GM19372 (cell line): ENCODE measurements around the gene ATF4.

Experiments used
- ATAC-seq: cut with Tn5 transposase; IDR thresholded peaks from one replicate; pipeline ENCODE4 v1.9.1; 2021; ENCODE audit warnings: mild to moderate bottlenecking, low read depth, moderate library complexity; ENCODE audit not compliant: unreplicated experiment

Gene ATF4

GRCh38 chr22:39520226-39521105 lies at the start of gene ATF4:
TSS of gene ATF4 (plus strand) at chr22:39520562. CDS start at chr22:39521446, 884 bp downstream.
- ATAC-seq = peak; percentile 52

- no peak for ATAC-seq
Measured at GRCh38 chr22:39471381-39472141, 48.8 kb upstream of the ATF4 start.

- no peak for ATAC-seq
Measured at GRCh38 chr22:39472570-39473556, 47.5 kb upstream of the ATF4 start.

- ATAC-seq = no peak
Measured at GRCh38 chr22:39473851-39474250, 46.5 kb upstream of the ATF4 start.

- no peak for ATAC-seq
Measured at GRCh38 chr22:39474351-39475111, 45.8 kb upstream of the ATF4 start.

- ATAC-seq = no peak
Measured at GRCh38 chr22:39475337-39475736, 45.0 kb upstream of the ATF4 start.

GRCh38 chr22:39475902-39476301 lies 44.5 kb upstream of the ATF4 start:
- ATAC-seq = no peak

GRCh38 chr22:39476664-39477063 lies 43.7 kb upstream of the ATF4 start:
- ATAC-seq = no peak

GRCh38 chr22:39477542-39477941 lies 42.8 kb upstream of the ATF4 start:
- ATAC-seq = no peak

- no peak for ATAC-seq
Measured at GRCh38 chr22:39478441-39478850, 41.9 kb upstream of the ATF4 start.

GRCh38 chr22:39479254-39479653 lies 41.1 kb upstream of the ATF4 start:
- ATAC-seq = no peak

- ATAC-seq = no peak
Measured at GRCh38 chr22:39480557-39480956, 39.8 kb upstream of the ATF4 start.

GRCh38 chr22:39481054-39481453 lies 39.3 kb upstream of the ATF4 start:
- ATAC-seq = no peak

- no peak for ATAC-seq
Measured at GRCh38 chr22:39481595-39481994, 38.8 kb upstream of the ATF4 start.

- ATAC-seq = no peak
Measured at GRCh38 chr22:39482768-39483167, 37.6 kb upstream of the ATF4 start.

GRCh38 chr22:39486951-39487825 lies 33.2 kb upstream of the ATF4 start:
- no peak for ATAC-seq

- no peak for ATAC-seq
Measured at GRCh38 chr22:39487826-39488520, 32.4 kb upstream of the ATF4 start.

GRCh38 chr22:39488563-39489083 lies 31.7 kb upstream of the ATF4 start:
- no peak for ATAC-seq
